Brain microvascular endothelial cell (primary cell): ENCODE results near the gene ADGRL3.

Source experiments
- DNase-seq: peaks from one replicate; pipeline ENCODE4 v3.0.0-alpha.2; 2020
- H3K27ac ChIP-seq: fragments of 250-450 bp; sonication (Bioruptor Pico); 2 replicates; pipeline ENCODE4 v1.5.1; 2020; ENCODE audit warnings: mild to moderate bottlenecking, moderate library complexity
- H3K27me3 ChIP-seq: fragments of 250-450 bp; sonication (Bioruptor Pico); replicated peaks from 2 replicates; pipeline ENCODE4 v1.5.1; 2020; ENCODE audit warnings: mild to moderate bottlenecking
- H3K36me3 ChIP-seq: fragments of 250-450 bp; sonication (Bioruptor Pico); replicated peaks from 2 replicates; pipeline ENCODE4 v1.5.1; 2020; ENCODE audit warnings: mild to moderate bottlenecking
- H3K4me3 ChIP-seq: 2 replicates; pipeline ENCODE4 v1.5.1; 2011; ENCODE audit warnings: low read depth, mild to moderate bottlenecking, control low read depth, low read length, moderate library complexity
- CTCF ChIP-seq: IDR thresholded peaks from 2 replicates; pipeline ENCODE4 v1.5.1; 2011; ENCODE audit warnings: low read depth, mild to moderate bottlenecking, moderate library complexity, low read length, control low read depth, inconsistent platforms; ENCODE audit errors: missing control alignments
- in situ Hi-C: cut with HindIII; loops from 2 replicates; pipeline ENCODE4 v1.10.0; 2017; ENCODE audit warnings: low sequenced_read_pairs, low pct_ligation_motif_present

ADGRL3 gene

GRCh38 chr4:61274286-61274685 lies 74.2 kb downstream of the ADGRL3 start:
- Histone ChIP-seq H3K27me3 (no peaks in the 10 kb centered on the region), H3K27ac (no peak overlapping the region), H3K36me3 (no peaks in the 10 kb centered on the region), H3K4me3 (no peak overlapping the region)
- in situ Hi-C loops = no loop called here
- no peak for DNase-seq
- TF ChIP-seq CTCF = no peak

- in situ Hi-C loops = no loop called here
- DNase-seq = peak; percentile 3
- Histone ChIP-seq H3K27me3 (no peaks in the 10 kb centered on the region), H3K36me3 (no peaks in the 10 kb centered on the region), H3K27ac (no peak overlapping the region), H3K4me3 (no peak overlapping the region)
- no peak for TF ChIP-seq CTCF
Measured at GRCh38 chr4:61275241-61275640, 75.1 kb downstream of the ADGRL3 start.

GRCh38 chr4:61276029-61276428 lies 75.9 kb downstream of the ADGRL3 start:
- no peak for DNase-seq
- TF ChIP-seq CTCF = no peak
- H3K27ac ChIP-seq = no peak overlapping the region
- in situ Hi-C loops = no loop called here
- no peaks in the 10 kb centered on the region for H3K27me3 ChIP-seq
- no peaks in the 10 kb centered on the region for H3K36me3 ChIP-seq
- no peak overlapping the region for H3K4me3 ChIP-seq

- TF ChIP-seq CTCF = no peak
- peak; percentile 19 for DNase-seq
- Histone ChIP-seq H3K27me3 (no peaks in the 10 kb centered on the region), H3K27ac (no peak overlapping the region), H3K36me3 (no peaks in the 10 kb centered on the region), H3K4me3 (no peak overlapping the region)
- in situ Hi-C loops = no loop called here
Measured at GRCh38 chr4:61277785-61278760, 77.9 kb downstream of the ADGRL3 start.

- Histone ChIP-seq H3K27ac (no peak overlapping the region), H3K4me3 (no peak overlapping the region), H3K36me3 (no peaks in the 10 kb centered on the region), H3K27me3 (no peaks in the 10 kb centered on the region)
- no peak for TF ChIP-seq CTCF
- in situ Hi-C loops = no loop called here
- DNase-seq = no peak
Measured at GRCh38 chr4:61292322-61292721, 92.2 kb downstream of the ADGRL3 start.
